ENCODE data around the gene ZNF646. TPM values are rescaled to one million over a fixed set of nuclear protein-coding genes. Genes with fewer than 3 reads are reported as not detected.
A peak's percentile ranks its signal among the peaks of the same experiment; 100 is the strongest.

Gene ZNF646
- total RNA-seq, 1 donor from 2014 or later = 10.6 TPM

DNA sequence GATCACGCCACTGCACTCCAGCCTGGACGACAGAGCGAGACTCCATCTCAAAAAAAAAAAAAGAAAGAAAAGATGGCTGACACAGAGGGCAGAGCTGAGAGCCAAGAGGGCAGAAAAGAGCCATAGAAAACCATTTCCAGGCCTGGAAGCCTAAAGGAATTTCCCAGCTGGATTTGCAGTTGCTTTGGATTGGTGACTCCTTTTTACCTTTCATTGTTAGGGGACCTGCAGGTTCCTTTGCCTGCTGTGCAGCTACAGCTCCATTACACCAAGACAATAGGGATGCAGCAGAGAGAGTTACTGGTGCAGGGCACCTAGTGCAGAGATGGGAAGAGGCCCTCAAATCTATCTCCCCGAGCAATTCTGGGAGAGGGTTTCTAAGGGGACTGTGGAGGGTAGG, 18.6 kb upstream of the ZNF646 start:
- peaks cover 8% of the 10 kb centered on the region for H3K4me1 ChIP-seq
- intact Hi-C loops (cut with DNase I) = no loop called here
- no peak for TF ChIP-seq POLR2A (IDR thresholded peaks at IDR 0.05)
- no peak for TF ChIP-seq POLR2AphosphoS5 (IDR thresholded peaks at IDR 0.05; ENCODE audit: insufficient read depth in 1 of 2, low read depth in 1 of 2)
- TF ChIP-seq CTCF (IDR thresholded peaks at IDR 0.05) = no peak

GRCh38 chr16:31061126-31061812, 13.0 kb upstream of the ZNF646 start:
- Histone ChIP-seq H3K27me3 (no peaks in the 10 kb centered on the region), H3K36me3 (peaks cover 0 to 22% of the 10 kb centered on the region in 2 donors), H3K9me3 (no peaks in the 10 kb centered on the region), H3K4me3 (no peak overlapping the region), H3K27ac (no peak overlapping the region), H3K4me1 (peaks cover 14% of the 10 kb centered on the region)
- intact Hi-C loops (cut with DNase I) = no loop called here
- DNase-seq (ENCODE audit: extremely low spot score in 2 of 2) = peak in 1 of 2 donors; percentile 92
- no peak for TF ChIP-seq POLR2AphosphoS5 (IDR thresholded peaks at IDR 0.05; ENCODE audit: insufficient read depth in 1 of 2, low read depth in 1 of 2)
- no peak for TF ChIP-seq CTCF (IDR thresholded peaks at IDR 0.05)
- TF ChIP-seq POLR2A (IDR thresholded peaks at IDR 0.05) = no peak

More for the DNA sequence above, 18.6 kb upstream of the ZNF646 start:
- Histone ChIP-seq H3K27me3 (no peaks in the 10 kb centered on the region), H3K4me3 (no peak overlapping the region), H3K9me3 (no peaks in the 10 kb centered on the region), H3K27ac (no peak overlapping the region), H3K36me3 (no peaks in the 10 kb centered on the region)
- DNase-seq (ENCODE audit: extremely low spot score in 2 of 2) = no peak

GRCh38 chr16:31061813-31062440, 12.3 kb upstream of the ZNF646 start:
- intact Hi-C loops (cut with DNase I) = no loop called here
- Histone ChIP-seq H3K4me3 (no peak overlapping the region), H3K4me1 (peaks cover 14% of the 10 kb centered on the region), H3K27ac (no peak overlapping the region), H3K9me3 (no peaks in the 10 kb centered on the region), H3K36me3 (peaks cover 0 to 22% of the 10 kb centered on the region in 2 donors), H3K27me3 (no peaks in the 10 kb centered on the region)
- TF ChIP-seq CTCF (IDR thresholded peaks at IDR 0.05) = no peak
- TF ChIP-seq POLR2A (IDR thresholded peaks at IDR 0.05) = no peak
- no peak for TF ChIP-seq POLR2AphosphoS5 (IDR thresholded peaks at IDR 0.05; ENCODE audit: insufficient read depth in 1 of 2, low read depth in 1 of 2)
- DNase-seq (ENCODE audit: extremely low spot score in 2 of 2) = no peak

GRCh38 chr16:31063495-31063842, 10.8 kb upstream of the ZNF646 start:
- DNase-seq (ENCODE audit: extremely low spot score in 2 of 2) = no peak
- H3K4me3 ChIP-seq = no peak overlapping the region
- no peaks in the 10 kb centered on the region for H3K27me3 ChIP-seq
- no peaks in the 10 kb centered on the region for H3K9me3 ChIP-seq
- no peak overlapping the region for H3K27ac ChIP-seq
- peaks cover 0 to 22% of the 10 kb centered on the region in 2 donors for H3K36me3 ChIP-seq
- H3K4me1 ChIP-seq = peaks cover 14% of the 10 kb centered on the region
- intact Hi-C loops (cut with DNase I) = no loop called here
- TF ChIP-seq POLR2AphosphoS5 (IDR thresholded peaks at IDR 0.05; ENCODE audit: insufficient read depth in 1 of 2, low read depth in 1 of 2) = no peak
- no peak for TF ChIP-seq POLR2A (IDR thresholded peaks at IDR 0.05)
- TF ChIP-seq CTCF (IDR thresholded peaks at IDR 0.05) = no peak

Measured in vagina (tissue), 2 donors.